Stimulated activated naive CD4-positive, alpha-beta T cell (primary cell): ENCODE data around the gene M1AP.
A peak's percentile ranks its signal among the peaks of the same experiment; 100 is the strongest.

ENCODE experiments used
- DNase-seq, 6 experiments: peaks; one replicate each; lab custom pipeline; 2025; lab: John Stamatoyannopoulos, UW

The M1AP gene

DNA sequence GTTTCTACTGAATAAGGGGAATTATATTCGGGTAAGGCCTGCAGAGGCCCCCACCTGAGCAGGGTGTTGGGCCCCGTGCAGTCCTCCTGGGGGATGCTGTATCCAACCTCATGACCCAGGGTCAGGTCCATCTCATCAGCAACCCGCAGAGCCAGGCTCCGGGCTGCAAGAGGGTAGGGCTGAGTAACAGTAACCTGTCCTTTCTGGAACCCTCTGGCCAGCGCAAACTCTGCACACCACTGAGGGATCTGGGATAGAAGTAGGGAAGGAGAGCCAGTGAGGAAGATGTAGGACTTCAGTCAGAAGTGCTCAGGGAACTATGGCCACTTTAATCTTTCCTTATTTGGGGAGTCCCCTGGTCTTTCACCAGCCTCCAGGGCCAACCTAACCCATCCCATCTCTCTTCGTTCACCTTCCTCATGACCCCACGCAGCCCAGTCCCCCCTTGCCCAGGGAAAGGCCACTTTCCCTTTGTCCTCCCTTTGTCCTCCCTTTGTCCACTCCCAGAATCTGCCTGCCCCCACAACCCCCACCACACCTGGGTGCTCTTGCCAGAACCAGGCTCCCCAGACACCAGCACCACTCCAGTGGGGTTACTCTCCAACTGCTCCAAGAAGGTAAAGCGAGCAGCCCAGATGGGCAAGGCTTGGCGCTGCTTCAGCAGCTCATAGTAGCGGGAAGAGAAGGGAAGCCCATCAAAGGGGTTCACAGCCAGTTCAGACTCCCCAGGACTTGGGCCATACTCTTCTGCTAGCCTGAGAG is 123.0 kb downstream of the M1AP start:
- DNase-seq: no peak

DNA sequence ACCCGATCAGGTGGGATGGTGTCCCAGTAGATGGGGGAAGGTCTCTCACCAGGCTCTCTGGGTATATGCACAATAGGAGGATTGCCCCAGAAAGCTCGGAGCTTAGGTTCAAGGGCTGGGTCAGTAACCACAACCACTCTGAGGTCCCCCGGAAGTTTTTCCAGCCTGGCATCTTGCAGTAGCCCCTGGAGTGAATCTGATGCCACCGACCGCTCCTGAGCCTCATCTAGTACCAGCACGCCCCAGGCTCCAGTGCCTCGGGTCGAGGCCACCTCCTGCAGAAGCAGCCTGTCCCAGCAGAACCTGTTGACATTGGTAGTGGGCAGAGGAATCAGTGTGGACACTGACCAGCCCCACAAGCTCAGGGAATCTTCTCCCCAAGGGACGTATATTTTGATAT is 124.1 kb downstream of the M1AP start:
- DNase-seq: no peak

- DNase-seq: no peak
These were observed 125.6 kb downstream of the M1AP start for GRCh38 chr2:74522516-74522915.

GRCh38 chr2:74516650-74517049 is 131.5 kb downstream of the M1AP start:
- DNase-seq: no peak

DNA sequence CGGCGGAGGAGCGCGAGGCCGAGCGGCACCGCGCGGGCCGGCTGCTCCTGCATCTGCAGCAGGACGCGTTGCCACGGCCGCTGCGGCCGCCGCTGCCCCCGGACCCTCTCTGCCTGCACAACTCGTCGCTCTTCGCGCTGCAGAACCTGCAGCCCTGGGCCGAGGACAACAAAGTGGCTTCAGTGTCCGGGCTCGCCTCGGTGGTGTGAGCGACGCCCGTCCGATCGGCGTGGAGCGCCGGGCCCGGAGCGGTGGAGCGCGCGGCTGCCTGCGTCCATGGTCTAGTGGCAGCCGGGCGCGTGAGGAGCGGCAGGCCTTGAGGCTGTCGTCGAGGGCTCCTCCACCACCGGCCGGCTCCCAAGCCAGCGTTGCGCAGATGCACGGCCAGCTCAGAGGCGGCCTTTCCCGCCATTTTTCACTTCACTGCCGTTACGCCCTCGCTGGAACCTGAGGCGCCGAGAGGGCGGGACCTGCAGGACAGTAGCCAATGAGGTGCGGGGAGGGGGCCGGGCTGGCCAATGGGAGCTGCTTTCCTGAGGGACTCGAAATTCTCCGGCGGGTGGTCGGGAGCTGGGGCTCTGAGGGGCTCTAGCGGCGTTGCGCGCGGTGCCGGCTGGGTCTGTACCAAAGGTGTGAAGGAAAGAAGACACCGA is 132.0 kb downstream of the M1AP start:
- peak in 5 of 6 experiments; percentile 48 to 76 (median 62) for DNase-seq

- peak in 2 of 6 experiments; percentile 4 to 30 for DNase-seq
These were observed 132.7 kb downstream of the M1AP start for GRCh38 chr2:74515271-74515980.

- DNase-seq: peak in 2 of 6 experiments; percentile 30 to 43
These were observed 133.5 kb downstream of the M1AP start, which contains the start of gene TLX2 for GRCh38 chr2:74514368-74515270. Gene TLX2 (plus strand): TSS chr2:74514450. CDS start chr2:74514807, 357 bp downstream.

DNA sequence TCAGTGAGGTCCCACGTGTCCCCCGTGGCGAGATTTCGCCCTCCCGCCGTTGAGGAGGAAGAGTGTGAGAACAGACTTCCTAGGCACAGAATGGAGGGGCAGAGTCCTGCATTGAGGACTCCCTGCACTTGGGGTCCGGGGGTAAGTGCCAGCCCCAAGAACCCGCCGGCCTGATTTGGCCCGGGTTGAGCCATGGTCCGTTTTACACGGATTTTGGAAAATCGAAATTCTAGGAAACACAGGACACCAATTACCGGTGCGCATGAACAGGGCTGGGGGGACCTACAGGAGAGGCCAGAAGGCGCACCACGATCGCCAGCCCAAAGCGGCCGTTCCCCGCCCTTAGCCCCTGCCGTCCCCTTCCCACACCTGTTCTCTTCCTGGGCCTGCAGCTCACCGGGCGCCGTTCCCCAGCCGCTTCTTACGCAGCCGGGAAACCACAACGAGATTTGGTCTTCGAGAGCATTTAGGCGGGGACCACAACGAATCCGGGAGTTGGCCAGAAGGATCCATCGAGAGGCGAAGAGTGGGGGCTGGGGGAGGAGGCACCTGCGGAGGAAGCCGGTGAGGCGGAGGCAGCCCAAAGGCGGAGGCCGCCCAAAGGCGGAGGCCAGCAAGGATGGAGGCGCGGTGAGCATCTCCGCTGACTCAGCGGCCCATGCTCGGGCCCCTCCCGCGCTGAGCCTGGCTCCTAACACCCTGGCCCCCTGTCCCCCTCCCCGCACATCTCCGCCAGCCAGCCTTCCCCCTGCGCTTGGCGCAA is 134.3 kb downstream of the M1AP start:
- peak in 2 of 6 experiments; percentile 20 to 28 for DNase-seq

DNA sequence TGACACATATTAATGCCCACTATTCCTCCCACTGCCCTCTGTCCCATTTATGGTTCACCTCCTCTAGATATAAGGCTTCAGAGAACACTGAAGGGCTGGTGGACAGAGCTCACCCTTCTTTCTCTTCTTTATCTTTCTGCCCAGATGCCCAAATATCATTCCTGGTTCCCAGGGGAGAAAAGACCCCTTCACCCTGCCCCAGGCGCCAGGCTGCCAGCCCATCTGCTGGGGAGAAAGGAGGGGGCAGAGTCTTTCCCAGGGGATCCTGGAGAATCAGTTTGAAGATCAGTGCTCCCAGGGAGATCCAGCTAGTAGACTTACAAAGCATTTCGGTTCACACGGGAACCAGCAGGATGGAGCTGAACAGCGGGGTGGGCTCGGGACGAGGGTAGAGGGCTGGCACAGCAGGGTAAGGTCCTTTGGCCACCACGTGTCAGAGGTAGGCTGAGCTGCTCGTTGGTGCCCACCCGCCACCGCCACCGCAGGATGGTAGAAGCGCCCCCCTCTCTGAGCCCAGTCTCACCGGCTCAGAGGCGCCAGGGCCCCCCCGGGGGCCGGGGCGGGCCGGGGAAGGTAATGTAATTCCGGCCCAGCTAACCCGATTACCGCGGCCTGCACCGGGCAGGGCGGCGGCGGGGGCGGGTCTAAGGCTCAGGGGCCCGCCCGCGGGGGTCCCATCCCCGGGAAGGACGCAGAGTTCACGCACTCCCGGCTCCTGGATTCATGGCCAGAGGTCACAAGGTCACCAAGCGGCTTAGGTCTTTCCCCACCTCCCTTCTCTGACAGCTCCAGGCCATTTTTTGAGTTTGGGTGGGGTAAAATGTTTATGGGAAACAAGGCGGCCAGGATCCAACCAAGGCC is 135.2 kb downstream of the M1AP start:
- no peak for DNase-seq

DNA sequence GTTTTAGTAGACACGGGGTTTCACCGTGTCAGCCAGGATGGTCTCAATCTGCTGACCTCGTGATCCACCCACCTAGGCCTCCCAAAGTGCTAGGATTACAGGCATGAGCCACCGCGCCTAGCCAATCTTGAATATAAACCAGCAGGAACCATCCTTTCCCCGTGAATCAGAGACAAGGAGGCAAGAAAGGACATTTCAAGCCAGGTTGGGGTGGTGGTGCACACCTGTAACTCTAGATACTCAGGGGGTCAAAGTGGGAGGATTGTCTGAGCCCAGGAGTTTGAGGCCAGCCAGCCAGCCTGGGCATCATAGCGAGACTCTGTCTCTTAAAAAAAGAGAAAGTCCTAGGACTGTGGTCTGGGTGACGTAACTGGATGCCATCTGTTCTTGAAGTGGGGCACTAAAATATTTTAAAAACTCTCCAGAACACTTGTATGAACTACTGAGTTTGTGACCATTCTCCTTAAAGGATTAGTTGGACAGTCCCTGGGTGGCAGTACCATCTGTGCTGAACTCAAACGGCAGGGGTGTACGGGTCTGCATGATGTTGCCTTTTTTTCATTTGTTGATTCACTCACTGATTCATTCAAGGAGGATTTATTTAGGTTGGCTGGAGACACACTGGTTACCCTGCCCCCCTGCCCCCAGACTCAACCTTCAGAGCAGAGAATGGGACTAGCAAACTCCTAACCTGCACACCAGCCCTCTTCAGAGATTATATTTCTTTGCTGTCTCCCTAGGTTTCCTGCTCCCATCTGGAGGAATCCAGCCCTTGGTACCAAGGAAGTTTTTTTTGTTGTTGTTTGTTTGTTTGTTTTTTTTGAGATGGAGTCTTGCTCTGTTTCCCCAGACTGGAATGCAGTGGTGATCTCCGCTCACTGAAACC is 136.8 kb downstream of the M1AP start:
- no peak for DNase-seq

DNA sequence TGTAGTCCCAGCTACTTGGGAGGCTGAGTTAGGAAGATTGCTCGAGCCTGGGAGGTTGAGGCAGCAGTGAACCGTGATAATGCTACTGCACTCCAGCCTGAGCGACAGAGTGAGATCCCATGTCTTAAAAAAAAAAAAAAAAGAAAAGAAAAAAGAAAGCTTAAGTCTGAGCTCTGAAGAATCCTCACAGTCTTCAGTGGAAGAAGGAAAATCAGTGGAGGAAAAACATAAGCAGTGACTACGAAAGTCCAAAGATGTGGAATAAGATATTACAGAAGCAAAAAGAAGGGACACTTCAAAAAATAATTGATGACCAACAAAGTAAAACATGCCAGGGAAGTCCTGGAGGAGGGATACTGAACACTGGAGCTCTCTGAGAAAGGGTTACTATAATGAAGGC is 137.9 kb downstream of the M1AP start:
- no peak for DNase-seq

DNA sequence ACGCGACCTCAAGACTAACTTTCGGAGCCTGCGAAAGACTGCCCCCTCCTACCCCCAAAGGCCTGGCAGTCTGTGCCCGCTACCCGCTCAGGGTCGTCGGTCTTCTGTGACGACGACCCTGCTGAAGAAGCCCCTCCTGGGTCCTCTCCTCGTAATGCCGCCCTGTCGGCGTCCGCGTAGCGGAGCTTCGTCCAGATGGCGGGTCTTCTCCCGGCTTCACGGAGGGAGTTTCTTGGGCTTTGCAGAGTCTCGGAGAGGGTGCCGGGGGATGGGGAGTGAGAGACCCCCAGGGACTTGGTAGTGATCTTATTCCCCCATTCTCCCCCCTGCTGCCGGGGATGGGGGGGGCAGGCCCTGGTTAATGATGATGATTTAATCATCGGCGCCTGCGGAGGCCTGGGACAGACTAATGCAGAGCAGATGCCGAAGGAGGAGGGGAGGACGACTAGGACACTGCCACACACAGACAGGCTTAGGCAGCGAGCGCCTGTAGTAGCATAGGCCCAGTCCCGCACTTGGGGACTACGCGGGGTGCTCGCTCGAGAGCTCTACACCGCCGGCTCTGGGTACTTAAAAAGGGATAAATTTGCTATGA is 140.1 kb downstream of the M1AP start:
- peak in 2 of 6 experiments; percentile 13 to 51 for DNase-seq
